Measurements from ENCODE around the gene SLC7A5.
"Not testable (repeated sequence)": the region's sequence is repeated elsewhere in the genome, so short reads cannot be mapped to it uniquely, and the experiment has no call there.

The SLC7A5 gene

GRCh38 chr16:87790292-87791100, 78.8 kb downstream of the SLC7A5 start:
- Histone ChIP-seq H2BK120ac (ENCODE audit: low read depth, low read length) (no peak overlapping the region), H4K8ac (ENCODE audit: low read length) (no peak overlapping the region), H3K23ac (ENCODE audit: low read length in 2 of 2) (no peak overlapping the region), H3K4me3 (ENCODE audit: insufficient read depth in 1 of 2, low read depth in 1 of 2, low read length in 2 of 2) (no peak overlapping the region), H2AK5ac (ENCODE audit: low read length, severe bottlenecking) (no peak overlapping the region), H2AFZ (ENCODE audit: low read depth, low read length) (no peak overlapping the region), H2BK12ac (ENCODE audit: low read length in 2 of 2) (no peak overlapping the region), H2BK15ac (ENCODE audit: low read depth, poor library complexity, severe bottlenecking) (no peak overlapping the region), H3K4ac (ENCODE audit: low read depth in 1 of 2, low read length in 2 of 2) (no peak overlapping the region), H3K9me3 (ENCODE audit: control insufficient read depth, low read length) (no peaks in the 10 kb centered on the region), H3K27me3 (ENCODE audit: control insufficient read depth in 1 of 2, insufficient read depth in 1 of 2, low read length in 2 of 2) (peaks cover 9 to 16% of the 10 kb centered on the region in 2 experiments), H3K14ac (ENCODE audit: low read length in 2 of 2) (peak overlapping the region in 1 of 2 experiments; percentile 85), H3K79me1 (replicated peaks; ENCODE audit: low read length, poor library complexity, severe bottlenecking) (no peaks in the 10 kb centered on the region), H3K4me1 (ENCODE audit: control insufficient read depth, insufficient read depth, low read depth, low read length) (peaks cover 6% of the 10 kb centered on the region), H3K18ac (ENCODE audit: low read depth in 1 of 2, low read length in 2 of 2) (no peak overlapping the region), H3K27ac (ENCODE audit: low read length, poor library complexity, severe bottlenecking) (no peak overlapping the region), H3K4me2 (ENCODE audit: low read length, poor library complexity, severe bottlenecking) (no peak overlapping the region), H3K36me3 (ENCODE audit: control insufficient read depth in 1 of 2, insufficient read depth in 2 of 2, low read depth in 1 of 2, low read length in 2 of 2) (no peaks in the 10 kb centered on the region), H2BK5ac (ENCODE audit: low read depth, low read length, poor library complexity, severe bottlenecking) (no peak overlapping the region), H3K9ac (ENCODE audit: low read length) (no peak overlapping the region), H4K91ac (ENCODE audit: low read length) (no peak overlapping the region)
- WGBS = 90% methylated on average over 17 of the region's 17 CpGs
- DNase-seq = no peak

DNA sequence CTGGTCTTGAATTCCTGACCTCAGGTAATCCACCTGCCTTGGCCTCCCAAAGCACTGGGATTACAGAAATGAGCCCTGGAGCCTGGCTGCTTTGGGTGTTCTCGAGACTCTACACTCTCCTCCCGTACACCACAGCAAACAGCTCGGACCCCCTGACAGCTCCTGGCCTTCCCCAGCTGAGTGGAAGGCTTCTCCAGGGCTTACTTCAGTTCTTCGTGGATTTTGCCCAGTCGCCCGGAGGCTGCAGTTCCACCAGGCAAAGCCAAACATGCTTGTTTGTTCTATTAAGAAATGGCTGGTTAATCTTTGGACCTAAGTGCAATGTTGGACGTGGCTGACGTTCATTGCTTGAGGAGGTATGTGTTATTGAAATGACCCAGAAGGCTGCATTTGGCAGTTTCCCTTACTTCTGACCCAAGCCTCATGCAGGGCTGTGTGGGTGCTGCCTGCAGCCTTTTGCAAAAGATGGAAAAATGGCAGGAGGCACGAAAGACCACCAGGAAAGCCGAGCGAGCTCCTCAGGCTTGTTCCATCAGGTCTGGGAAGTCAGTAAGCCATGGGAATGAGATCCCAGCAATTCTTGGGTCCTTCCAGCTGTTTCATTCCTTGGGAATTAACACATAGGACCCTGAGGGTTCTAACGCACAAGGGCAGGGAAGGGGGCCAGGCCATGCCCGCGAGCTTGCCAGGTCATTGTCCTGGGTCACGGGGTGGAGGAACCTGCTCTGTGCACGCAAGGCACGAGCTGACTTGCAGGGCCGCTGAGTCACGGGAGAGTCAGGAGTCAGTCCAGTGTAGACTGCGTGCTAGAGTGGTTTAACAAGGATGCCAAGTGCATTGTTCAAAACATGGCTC, 79.6 kb downstream of the SLC7A5 start:
- no peak overlapping the region for H3K4me3 ChIP-seq (ENCODE audit: insufficient read depth in 1 of 2, low read depth in 1 of 2, low read length in 2 of 2)
- no peak overlapping the region for H3K4me2 ChIP-seq (ENCODE audit: low read length, poor library complexity, severe bottlenecking)
- no peak overlapping the region for H3K9ac ChIP-seq (ENCODE audit: low read length)
- peak overlapping the region in 1 of 2 experiments; percentile 41 for H3K18ac ChIP-seq (ENCODE audit: low read depth in 1 of 2, low read length in 2 of 2)
- H2AK5ac ChIP-seq (ENCODE audit: low read length, severe bottlenecking) = no peak overlapping the region
- no peak overlapping the region for H4K91ac ChIP-seq (ENCODE audit: low read length)
- H3K27me3 ChIP-seq (ENCODE audit: control insufficient read depth in 1 of 2, insufficient read depth in 1 of 2, low read length in 2 of 2) = peaks cover 1 to 18% of the 10 kb centered on the region in 2 experiments
- no peak overlapping the region for H2BK15ac ChIP-seq (ENCODE audit: low read depth, poor library complexity, severe bottlenecking)
- WGBS = 88% methylated on average over 20 of the region's 20 CpGs
- DNase-seq = no peak
- H3K4ac ChIP-seq (ENCODE audit: low read depth in 1 of 2, low read length in 2 of 2) = no peak overlapping the region
- no peak overlapping the region for H2BK5ac ChIP-seq (ENCODE audit: low read depth, low read length, poor library complexity, severe bottlenecking)
- no peaks in the 10 kb centered on the region for H3K9me3 ChIP-seq (ENCODE audit: control insufficient read depth, low read length)
- H2BK120ac ChIP-seq (ENCODE audit: low read depth, low read length) = no peak overlapping the region
- H3K36me3 ChIP-seq (ENCODE audit: control insufficient read depth in 1 of 2, insufficient read depth in 2 of 2, low read depth in 1 of 2, low read length in 2 of 2) = no peaks in the 10 kb centered on the region
- no peak overlapping the region for H4K8ac ChIP-seq (ENCODE audit: low read length)
- H3K14ac ChIP-seq (ENCODE audit: low read length in 2 of 2) = peak overlapping the region in 1 of 2 experiments; percentile 85
- H3K23ac ChIP-seq (ENCODE audit: low read length in 2 of 2) = no peak overlapping the region
- no peak overlapping the region for H2AFZ ChIP-seq (ENCODE audit: low read depth, low read length)
- no peaks in the 10 kb centered on the region for H3K79me1 ChIP-seq (replicated peaks; ENCODE audit: low read length, poor library complexity, severe bottlenecking)
- no peak overlapping the region for H2BK12ac ChIP-seq (ENCODE audit: low read length in 2 of 2)
- H3K4me1 ChIP-seq (ENCODE audit: control insufficient read depth, insufficient read depth, low read depth, low read length) = peaks cover 12% of the 10 kb centered on the region
- no peak overlapping the region for H3K27ac ChIP-seq (ENCODE audit: low read length, poor library complexity, severe bottlenecking)

GRCh38 chr16:87788730-87789436, 80.4 kb downstream of the SLC7A5 start:
- H3K18ac ChIP-seq (ENCODE audit: low read depth in 1 of 2, low read length in 2 of 2); H2BK12ac ChIP-seq (ENCODE audit: low read length in 2 of 2); H2AK5ac ChIP-seq (ENCODE audit: low read length, severe bottlenecking); H3K9ac ChIP-seq (ENCODE audit: low read length); H3K79me1 ChIP-seq (replicated peaks; ENCODE audit: low read length, poor library complexity, severe bottlenecking); H3K14ac ChIP-seq (ENCODE audit: low read length in 2 of 2); H3K4ac ChIP-seq (ENCODE audit: low read depth in 1 of 2, low read length in 2 of 2); H2BK120ac ChIP-seq (ENCODE audit: low read depth, low read length); H4K8ac ChIP-seq (ENCODE audit: low read length); H2BK15ac ChIP-seq (ENCODE audit: low read depth, poor library complexity, severe bottlenecking); H3K23ac ChIP-seq (ENCODE audit: low read length in 2 of 2); H2AFZ ChIP-seq (ENCODE audit: low read depth, low read length); H3K4me2 ChIP-seq (ENCODE audit: low read length, poor library complexity, severe bottlenecking); H3K9me3 ChIP-seq (ENCODE audit: control insufficient read depth, low read length); H2BK5ac ChIP-seq (ENCODE audit: low read depth, low read length, poor library complexity, severe bottlenecking); H3K27ac ChIP-seq (ENCODE audit: low read length, poor library complexity, severe bottlenecking); DNase-seq; H3K36me3 ChIP-seq (ENCODE audit: control insufficient read depth in 1 of 2, insufficient read depth in 2 of 2, low read depth in 1 of 2, low read length in 2 of 2); H4K91ac ChIP-seq (ENCODE audit: low read length); H3K4me3 ChIP-seq (ENCODE audit: insufficient read depth in 1 of 2, low read depth in 1 of 2, low read length in 2 of 2): not testable (repeated sequence)
- Histone ChIP-seq H3K4me1 (ENCODE audit: control insufficient read depth, insufficient read depth, low read depth, low read length) (peaks cover 12% of the 10 kb centered on the region), H3K27me3 (ENCODE audit: control insufficient read depth in 1 of 2, insufficient read depth in 1 of 2, low read length in 2 of 2) (peaks cover 0 to 17% of the 10 kb centered on the region in 2 experiments)
- WGBS = 97% methylated on average over 8 of the region's 10 CpGs
